HCT116 (cell line): ENCODE measurements around the gene CARD9. TPM values are rescaled to one million over a fixed set of nuclear protein-coding genes. Genes with fewer than 3 reads are reported as not detected.

Experiments used
- ATAC-seq: fragments of 200-7000 bp; cut with Tn5 transposase; 2 replicates; pipeline ENCODE4 v1.9.1; 2020; ENCODE audit warnings: mild to moderate bottlenecking, moderate library complexity
- BruUV-seq: library from RNA; stranded (reverse); fragments of 400-500 nt; replicated peaks from 2 replicates; lab custom pipeline; 2021; lab: Mats Ljungman, UMichigan
- CTCF ChIA-PET: fragments of 300-600 bp; sonication (Branson Sonifier 250); formaldehyde crosslinking; loops from one replicate; lab custom pipeline; 2021; ENCODE audit warnings: antibody characterized with exemption; lab: Charles Lee
- POLR2A ChIA-PET: fragments of 300-600, 350-600 bp; sonication (Branson Sonifier 250); formaldehyde crosslinking; loops from one replicate; lab custom pipeline; 2021; ENCODE audit warnings: antibody characterized with exemption; lab: Charles Lee
- RAD21 ChIA-PET, 2 experiments: fragments of 300-600 bp; sonication (Branson Sonifier 250); formaldehyde crosslinking; loops; one replicate each; lab custom pipeline; 2023; ENCODE audit warnings: low total read pairs in 2 of 2; ENCODE audit not compliant: uncharacterized antibody in 2 of 2, unreplicated experiment in 2 of 2, low non-redundant PET in 1 of 2; lab: Charles Lee
- DNase-seq: peaks from one replicate; pipeline ENCODE4 v3.0.0-alpha.2; 2010; ENCODE audit warnings: low read depth, low spot score
- H2AFZ ChIP-seq: fragments of 200-600 bp; shearing (Covaris generic), sonication (generic); 2 replicates; pipeline ENCODE4 v1.6.1; 2017; ENCODE audit warnings: low read depth, mixed run types, mixed read lengths, antibody characterized with exemption, low read length; ENCODE audit not compliant: poor library complexity, severe bottlenecking
- H3K27ac ChIP-seq: 2 replicates; pipeline ENCODE4 v1.5.1; 2012; ENCODE audit warnings: low read depth, low read length
- H3K27me3 ChIP-seq: fragments of 200-600 bp; sonication (generic); 2 replicates; pipeline ENCODE4 v1.6.1; 2016; ENCODE audit warnings: mixed run types, low read length, mixed read lengths; ENCODE audit not compliant: insufficient read depth
- H3K36me3 ChIP-seq, 2 experiments: fragments of 200-500 bp in 1 of 2; fragments of 200-600 bp in 1 of 2; sonication (Bioruptor generic) in 1 of 2; sonication (generic) in 1 of 2; 2 replicates each; pipeline versions ENCODE4 v1.5.1 to v1.6.1; 2014 to 2016; ENCODE audit warnings: low read length in 2 of 2, inconsistent platforms in 1 of 2, mixed read lengths in 1 of 2, mixed run types in 1 of 2; ENCODE audit not compliant: insufficient read depth in 2 of 2, control insufficient read depth in 1 of 2
- H3K4me1 ChIP-seq, 2 experiments: fragments of 200-600 bp in 1 of 2; sonication (generic) in 1 of 2; 2 replicates each; pipeline versions ENCODE4 v1.5.1 to v1.6.1; 2012 to 2017; ENCODE audit warnings: low read length in 2 of 2, inconsistent platforms in 1 of 2, mild to moderate bottlenecking in 1 of 2, mixed read lengths in 1 of 2, mixed run types in 1 of 2, moderate library complexity in 1 of 2; ENCODE audit not compliant: insufficient read depth in 2 of 2, control insufficient read depth in 1 of 2
- H3K4me2 ChIP-seq: fragments of 200-600 bp; sonication (generic); 2 replicates; pipeline ENCODE4 v1.6.1; 2017; ENCODE audit warnings: mixed run types, low read length, mixed read lengths
- H3K4me3 ChIP-seq, 2 experiments: fragments of 200-600 bp in 1 of 2; sonication (generic) in 1 of 2; replicated peaks in 1 of 2; 2 replicates each; pipeline ENCODE4 v1.5.1; 2011 to 2016; ENCODE audit warnings: low read length in 2 of 2, control low read depth in 1 of 2, low read depth in 1 of 2, mild to moderate bottlenecking in 1 of 2, mixed read lengths in 1 of 2, mixed run types in 1 of 2
- H3K79me2 ChIP-seq: fragments of 200-600 bp; sonication (generic); 2 replicates; pipeline ENCODE4 v1.6.1; 2017; ENCODE audit warnings: mild to moderate bottlenecking, mixed run types, low read length, moderate library complexity, mixed read lengths; ENCODE audit not compliant: insufficient read depth
- H3K9ac ChIP-seq: fragments of 200-600 bp; sonication (generic); 2 replicates; pipeline ENCODE4 v1.6.1; 2016; ENCODE audit warnings: low read length, mixed read lengths
- H3K9me2 ChIP-seq: fragments of 200-600 bp; sonication (generic), shearing (Covaris generic); 2 replicates; pipeline ENCODE4 v1.6.1; 2017; ENCODE audit warnings: mixed run types, mild to moderate bottlenecking, moderate library complexity; ENCODE audit not compliant: insufficient read depth
- H3K9me3 ChIP-seq, 2 experiments: fragments of 200-500 bp in 1 of 2; fragments of 200-600 bp in 1 of 2; sonication (Bioruptor generic) in 1 of 2; sonication (generic) in 1 of 2; 2 replicates each; pipeline ENCODE4 v1.6.1; 2014 to 2017; ENCODE audit warnings: low read length in 2 of 2, mixed read lengths in 2 of 2, inconsistent platforms in 1 of 2, low read depth in 1 of 2, mild to moderate bottlenecking in 1 of 2, mixed run types in 1 of 2, moderate library complexity in 1 of 2; ENCODE audit not compliant: control insufficient read depth in 1 of 2, insufficient read depth in 1 of 2
- H4K20me1 ChIP-seq: fragments of 200-600 bp; sonication (generic), shearing (Covaris generic); 2 replicates; pipeline ENCODE4 v1.6.1; 2017; ENCODE audit warnings: mixed run types, mild to moderate bottlenecking, moderate library complexity; ENCODE audit not compliant: insufficient read depth
- CEBPB ChIP-seq: IDR thresholded peaks from 2 replicates; pipeline ENCODE4 v1.6.1; 2012; ENCODE audit warnings: low read depth
- EGR1 ChIP-seq: IDR thresholded peaks from 2 replicates; pipeline ENCODE4 v1.6.1; 2012; ENCODE audit warnings: low read depth
- ELF1 ChIP-seq: IDR thresholded peaks from 2 replicates; pipeline ENCODE4 v1.6.1; 2012; ENCODE audit warnings: low read depth, borderline replicate concordance
- EZH2 ChIP-seq: fragments of 200-600 bp; sonication (generic); IDR thresholded peaks from 2 replicates; pipeline ENCODE4 v1.6.1; 2017; ENCODE audit warnings: antibody characterized with exemption, mixed run types
- FOSL1 ChIP-seq: IDR thresholded peaks from 2 replicates; pipeline ENCODE4 v1.6.1; 2012; ENCODE audit warnings: low read depth
- POLR2A ChIP-seq: IDR thresholded peaks from 2 replicates; pipeline ENCODE4 v1.7.0; 2011; ENCODE audit warnings: borderline replicate concordance; ENCODE audit not compliant: insufficient read depth, insufficient read length; ENCODE audit errors: extremely low read depth
- POLR2AphosphoS5 ChIP-seq: IDR thresholded peaks from 2 replicates; pipeline ENCODE4 v1.6.1; 2011; ENCODE audit warnings: mild to moderate bottlenecking, low read depth, low read length, moderate library complexity
- SIN3A ChIP-seq: IDR thresholded peaks from 2 replicates; pipeline ENCODE4 v1.6.1; 2012; ENCODE audit warnings: low read depth
- TCF7L2 ChIP-seq: IDR thresholded peaks from 2 replicates; pipeline ENCODE4 v1.7.0; 2011; ENCODE audit warnings: borderline replicate concordance, inconsistent platforms; ENCODE audit not compliant: insufficient read depth, insufficient read length; ENCODE audit errors: extremely low read depth
- YY1 ChIP-seq: IDR thresholded peaks from 2 replicates; pipeline ENCODE4 v1.6.1; 2011; ENCODE audit warnings: low read length, low read depth, moderate library complexity, mild to moderate bottlenecking; ENCODE audit not compliant: insufficient replicate concordance; ENCODE audit errors: extremely low read depth
- ZFX ChIP-seq: fragments of 450-650 bp; IDR thresholded peaks from 2 replicates; pipeline ENCODE4 v1.6.1; 2017
- intact Hi-C: fragments of 100-400 bp; cut with micrococcal nuclease; formaldehyde crosslinking; loops from 2 replicates; pipeline ENCODE4 v1.10.0; 2022
- total RNA-seq: library from RNA; stranded (reverse); gene quantifications from one replicate; pipeline ENCODE4 v1.2.1, GENCODE V29; 2021; ENCODE audit not compliant: unreplicated experiment
- TF ChIP-seq, protein P1 (sequence below): IDR thresholded peaks from 2 replicates; pipeline ENCODE4 v1.6.1; 2012; ENCODE audit warnings: low read depth

CARD9 gene
- total RNA-seq, 1 experiment from 2014 or later, result 1.2 TPM

DNA sequence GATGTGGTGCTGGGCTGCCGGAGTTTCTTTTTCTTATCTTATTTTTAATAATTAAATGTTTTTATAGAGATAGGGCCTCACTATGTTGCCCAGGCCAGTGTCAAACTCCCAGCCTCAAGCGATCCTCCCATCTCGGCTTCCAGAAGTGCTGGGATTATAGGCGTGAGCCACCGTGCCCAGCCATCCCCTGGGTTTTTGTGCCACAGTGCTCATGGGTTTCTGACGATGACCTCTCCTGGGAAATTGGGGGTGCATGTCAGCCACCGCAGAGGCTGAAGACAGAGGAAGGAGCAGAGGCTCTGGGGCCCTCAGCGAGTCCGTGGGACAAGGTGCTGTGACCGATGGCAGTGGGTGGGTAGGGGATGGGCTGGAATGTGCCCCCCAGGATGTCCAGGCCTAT is 31.7 kb downstream of the CARD9 start (continued):
- TF ChIP-seq, protein P1, sequence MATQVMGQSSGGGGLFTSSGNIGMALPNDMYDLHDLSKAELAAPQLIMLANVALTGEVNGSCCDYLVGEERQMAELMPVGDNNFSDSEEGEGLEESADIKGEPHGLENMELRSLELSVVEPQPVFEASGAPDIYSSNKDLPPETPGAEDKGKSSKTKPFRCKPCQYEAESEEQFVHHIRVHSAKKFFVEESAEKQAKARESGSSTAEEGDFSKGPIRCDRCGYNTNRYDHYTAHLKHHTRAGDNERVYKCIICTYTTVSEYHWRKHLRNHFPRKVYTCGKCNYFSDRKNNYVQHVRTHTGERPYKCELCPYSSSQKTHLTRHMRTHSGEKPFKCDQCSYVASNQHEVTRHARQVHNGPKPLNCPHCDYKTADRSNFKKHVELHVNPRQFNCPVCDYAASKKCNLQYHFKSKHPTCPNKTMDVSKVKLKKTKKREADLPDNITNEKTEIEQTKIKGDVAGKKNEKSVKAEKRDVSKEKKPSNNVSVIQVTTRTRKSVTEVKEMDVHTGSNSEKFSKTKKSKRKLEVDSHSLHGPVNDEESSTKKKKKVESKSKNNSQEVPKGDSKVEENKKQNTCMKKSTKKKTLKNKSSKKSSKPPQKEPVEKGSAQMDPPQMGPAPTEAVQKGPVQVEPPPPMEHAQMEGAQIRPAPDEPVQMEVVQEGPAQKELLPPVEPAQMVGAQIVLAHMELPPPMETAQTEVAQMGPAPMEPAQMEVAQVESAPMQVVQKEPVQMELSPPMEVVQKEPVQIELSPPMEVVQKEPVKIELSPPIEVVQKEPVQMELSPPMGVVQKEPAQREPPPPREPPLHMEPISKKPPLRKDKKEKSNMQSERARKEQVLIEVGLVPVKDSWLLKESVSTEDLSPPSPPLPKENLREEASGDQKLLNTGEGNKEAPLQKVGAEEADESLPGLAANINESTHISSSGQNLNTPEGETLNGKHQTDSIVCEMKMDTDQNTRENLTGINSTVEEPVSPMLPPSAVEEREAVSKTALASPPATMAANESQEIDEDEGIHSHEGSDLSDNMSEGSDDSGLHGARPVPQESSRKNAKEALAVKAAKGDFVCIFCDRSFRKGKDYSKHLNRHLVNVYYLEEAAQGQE, result no peak
- no peak for TF ChIP-seq CEBPB
- TF ChIP-seq EGR1, result no peak
- no peak for TF ChIP-seq SIN3A
- no peak for TF ChIP-seq ELF1
- TF ChIP-seq YY1, result no peak
- TF ChIP-seq POLR2A, result no peak
- TF ChIP-seq POLR2AphosphoS5, result no peak
- no peak for TF ChIP-seq FOSL1
- TF ChIP-seq EZH2, result no peak

- H3K4me3 ChIP-seq, result no peak overlapping the region
- no peak overlapping the region for H3K4me2 ChIP-seq
- no peaks in the 10 kb centered on the region for H3K79me2 ChIP-seq
- BruUV-seq, result no TSS peak
- ChIA-PET POLR2A (no interaction called here), RAD21 (no interaction called here), CTCF (interaction anchor here (1.2 kb wide), 1 partner anchor 22 kb away, joined by 3 read pairs; no protein-coding TSS in a partner anchor)
- H3K27me3 ChIP-seq, result no peaks in the 10 kb centered on the region
- H3K4me1 ChIP-seq, result peaks cover 16 to 30% of the 10 kb centered on the region in 2 experiments; a peak in 3 of 4 replicates
- no peak overlapping the region for H2AFZ ChIP-seq
- H4K20me1 ChIP-seq, result no peaks in the 10 kb centered on the region
- DNase-seq (no peak), ATAC-seq (no peak)
- no peak overlapping the region for H3K9ac ChIP-seq
- H3K9me3 ChIP-seq, result no peaks in the 10 kb centered on the region
- no peak for TF ChIP-seq TCF7L2
- no peak for TF ChIP-seq ZFX
- no peak for TF ChIP-seq ELF1
- H3K9me2 ChIP-seq, result no peaks in the 10 kb centered on the region
- intact Hi-C loops, result no loop called here
- H3K36me3 ChIP-seq, result no peaks in the 10 kb centered on the region; a peak in 1 of 4 replicates
- no peak overlapping the region for H3K27ac ChIP-seq
These were observed 32.3 kb downstream of the CARD9 start for GRCh38 chr9:136341042-136341655.
